ENCODE results near the gene NAA60.
A peak's percentile ranks its signal among the peaks of the same experiment; 100 is the strongest.
"Not testable (repeated sequence)": the region's sequence is repeated elsewhere in the genome, so short reads cannot be mapped to it uniquely, and the experiment has no call there.

The NAA60 gene

DNA sequence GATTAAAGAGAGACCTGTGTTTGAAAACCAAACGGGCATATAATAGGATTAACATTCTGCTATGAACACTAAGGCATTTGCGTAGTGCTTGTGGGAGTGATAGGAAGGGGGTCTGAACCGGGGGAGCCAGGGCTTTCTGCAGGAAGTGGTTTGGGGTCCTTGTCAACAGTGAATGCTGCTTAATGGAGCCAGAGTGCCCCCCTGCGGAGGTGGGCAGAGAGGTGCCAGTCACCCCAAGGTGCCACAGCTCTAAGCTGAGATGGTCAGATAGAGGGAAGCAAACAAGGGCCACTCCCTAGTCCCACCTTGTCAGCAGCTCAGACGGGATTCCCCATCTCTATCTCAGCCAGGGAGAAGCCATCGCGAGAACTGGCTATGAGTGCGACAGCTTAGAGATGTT, 17.7 kb downstream of the NAA60 start:
- DNase-seq (ENCODE audit: low read depth in 2 of 2, low spot score in 1 of 2) = peak in 1 of 2 donors; percentile 34

DNA sequence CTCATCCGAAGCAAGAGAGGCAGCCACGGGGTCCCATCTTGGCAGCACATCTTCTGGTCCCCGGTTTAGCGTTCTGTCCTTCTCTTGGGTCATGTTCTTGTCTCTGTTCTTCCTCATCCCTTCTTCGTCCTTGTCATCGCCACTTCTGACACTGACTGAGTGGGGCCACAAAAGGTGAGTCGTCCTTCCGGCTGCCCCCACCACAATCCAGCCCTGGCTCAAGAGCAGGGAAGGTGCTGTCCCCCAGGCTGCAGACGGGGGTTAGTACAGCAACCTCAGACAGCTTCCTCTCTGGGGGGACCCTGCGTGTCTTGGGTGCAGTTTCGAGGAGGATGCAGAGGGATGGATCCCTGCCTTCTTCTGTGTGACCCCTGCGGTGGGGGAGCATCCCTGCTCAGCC, 21.8 kb downstream of the NAA60 start:
- DNase-seq (ENCODE audit: low read depth in 2 of 2, low spot score in 1 of 2) = no peak

DNA sequence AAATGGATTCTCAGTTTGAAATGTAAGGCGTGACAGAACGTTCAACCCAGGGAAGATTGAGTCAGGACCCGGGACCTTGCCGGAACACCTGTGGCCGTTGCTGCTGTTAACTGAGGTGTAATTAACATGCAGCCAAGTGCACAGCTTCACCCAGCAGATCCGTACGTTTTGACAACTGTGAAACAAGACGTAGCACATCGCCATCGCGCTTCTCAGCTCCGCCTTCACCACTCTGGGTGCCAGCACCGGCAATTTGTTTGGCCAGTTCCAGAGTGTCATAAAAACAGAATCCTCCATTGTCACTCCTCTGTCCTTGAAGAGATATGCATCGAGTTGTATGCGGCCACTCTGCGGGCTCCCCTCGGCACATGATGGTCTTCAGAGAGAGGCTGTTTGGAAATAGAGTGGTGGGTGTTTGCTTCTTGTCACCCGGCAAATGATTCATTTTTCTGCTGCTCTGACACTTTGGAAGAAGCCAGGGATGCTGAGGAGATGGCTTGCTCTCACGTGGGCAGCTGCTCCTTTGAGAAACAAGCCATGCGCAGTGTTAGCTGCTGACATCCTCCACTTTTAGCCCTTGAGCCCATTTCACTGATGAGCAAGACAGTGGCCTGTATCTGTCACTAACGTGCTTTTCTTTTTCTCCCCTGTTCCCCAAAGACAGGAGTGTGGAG, 22.6 kb downstream of the NAA60 start:
- DNase-seq (ENCODE audit: low read depth in 2 of 2, low spot score in 1 of 2) = no peak

DNA sequence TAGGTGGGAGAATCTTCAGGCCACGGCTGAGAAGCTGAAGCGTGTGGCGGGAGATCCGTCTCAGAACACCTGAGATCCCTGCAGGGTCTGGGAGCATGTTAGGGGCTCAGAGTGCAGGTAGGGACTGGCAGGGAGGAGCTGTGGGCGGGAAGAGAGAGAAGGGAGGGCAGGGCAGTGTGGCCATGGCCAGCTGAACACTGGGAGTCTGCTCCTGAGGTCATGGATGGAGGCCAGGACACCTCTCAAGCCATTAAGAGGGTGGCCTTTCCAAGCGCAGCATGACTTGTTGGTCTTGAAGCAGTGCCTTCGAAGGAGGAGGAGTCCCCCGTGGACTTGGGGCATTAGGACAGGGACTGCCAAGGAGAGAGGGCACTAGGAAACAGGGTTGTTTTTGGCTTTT, 23.7 kb downstream of the NAA60 start:
- DNase-seq (ENCODE audit: low read depth in 2 of 2, low spot score in 1 of 2) = no peak

DNA sequence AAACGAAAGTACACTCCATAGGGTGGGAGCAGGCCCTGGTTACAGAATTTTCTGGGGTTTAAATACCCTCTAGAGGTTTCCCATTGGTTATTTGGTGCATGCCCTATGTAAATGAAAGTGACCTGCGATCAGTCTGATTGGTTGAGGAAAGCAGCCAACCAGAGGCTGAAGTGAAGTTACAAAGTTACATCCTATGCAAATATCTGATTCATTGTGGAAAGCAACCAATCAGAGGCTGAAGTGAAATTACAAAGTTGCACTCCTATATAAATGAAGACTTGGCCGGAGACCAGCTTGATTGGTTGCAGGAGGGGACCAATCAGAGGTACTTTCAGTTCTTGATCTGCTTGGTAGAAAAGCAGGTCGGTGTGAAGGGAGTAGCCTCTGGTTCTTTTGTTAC, 24.4 kb downstream of the NAA60 start:
- DNase-seq (ENCODE audit: low read depth in 2 of 2, low spot score in 1 of 2) = no peak

DNA sequence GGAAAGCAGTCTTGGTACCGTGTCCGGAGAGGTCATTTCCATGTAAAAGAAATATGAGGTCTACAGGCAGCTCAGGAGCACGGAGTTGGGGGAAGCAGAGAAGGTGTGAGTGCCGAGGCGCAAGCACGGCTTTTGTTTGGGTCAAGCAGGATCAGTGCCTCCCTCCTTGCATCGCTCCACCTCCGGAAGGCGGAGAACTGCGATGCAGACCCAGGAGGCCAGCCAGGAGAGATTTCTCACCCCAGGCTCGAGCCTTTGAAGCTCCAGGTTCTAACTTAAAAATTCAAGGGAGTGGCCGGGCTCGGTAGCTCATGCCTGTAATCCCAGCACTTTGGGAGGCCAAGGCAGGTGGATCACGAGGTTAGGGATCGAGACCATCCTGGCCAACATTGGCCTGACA, 25.0 kb downstream of the NAA60 start:
- DNase-seq (ENCODE audit: low read depth in 2 of 2, low spot score in 1 of 2) = no peak

DNA sequence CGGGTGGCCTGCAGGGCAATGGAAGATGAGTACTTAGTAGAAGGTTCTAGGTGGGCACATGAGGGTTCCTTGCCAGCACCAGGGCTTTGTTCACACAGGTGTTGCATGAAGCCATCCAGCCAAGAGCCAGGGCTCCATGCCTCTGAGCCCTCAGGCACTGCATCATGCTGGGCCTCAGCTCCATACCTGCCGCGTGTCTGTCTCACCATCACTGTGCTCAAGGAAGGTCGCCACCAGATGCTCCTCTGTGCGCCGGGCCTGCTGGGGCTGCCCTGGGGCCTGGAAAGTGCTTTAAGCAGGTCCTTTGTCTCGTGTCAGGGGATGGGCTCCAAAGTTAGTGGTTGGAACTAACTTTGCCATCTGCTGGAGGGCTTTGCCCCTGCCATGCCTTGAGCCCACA, 26.3 kb downstream of the NAA60 start:
- no peak for DNase-seq (ENCODE audit: low read depth in 2 of 2, low spot score in 1 of 2)

DNA sequence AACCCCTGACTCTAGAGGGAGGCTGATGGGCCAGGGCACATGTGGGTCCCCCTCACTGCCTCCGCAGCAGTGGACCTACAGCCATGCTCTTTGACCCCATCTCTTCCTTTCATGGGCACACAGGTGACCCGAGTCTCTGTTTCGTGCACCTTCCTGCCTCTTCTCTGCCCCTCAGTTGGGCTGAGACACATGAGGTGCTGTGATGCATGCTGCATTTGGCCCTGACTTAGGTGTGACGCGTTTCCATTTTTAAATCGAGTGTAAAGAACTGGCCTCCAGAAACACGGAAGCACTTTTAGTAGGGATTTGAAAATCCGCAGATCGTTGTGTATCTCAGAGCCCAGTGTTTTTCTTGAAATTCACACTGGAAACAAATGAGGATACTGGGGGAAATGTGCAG, 27.2 kb downstream of the NAA60 start:
- DNase-seq (ENCODE audit: low read depth in 2 of 2, low spot score in 1 of 2) = no peak

DNA sequence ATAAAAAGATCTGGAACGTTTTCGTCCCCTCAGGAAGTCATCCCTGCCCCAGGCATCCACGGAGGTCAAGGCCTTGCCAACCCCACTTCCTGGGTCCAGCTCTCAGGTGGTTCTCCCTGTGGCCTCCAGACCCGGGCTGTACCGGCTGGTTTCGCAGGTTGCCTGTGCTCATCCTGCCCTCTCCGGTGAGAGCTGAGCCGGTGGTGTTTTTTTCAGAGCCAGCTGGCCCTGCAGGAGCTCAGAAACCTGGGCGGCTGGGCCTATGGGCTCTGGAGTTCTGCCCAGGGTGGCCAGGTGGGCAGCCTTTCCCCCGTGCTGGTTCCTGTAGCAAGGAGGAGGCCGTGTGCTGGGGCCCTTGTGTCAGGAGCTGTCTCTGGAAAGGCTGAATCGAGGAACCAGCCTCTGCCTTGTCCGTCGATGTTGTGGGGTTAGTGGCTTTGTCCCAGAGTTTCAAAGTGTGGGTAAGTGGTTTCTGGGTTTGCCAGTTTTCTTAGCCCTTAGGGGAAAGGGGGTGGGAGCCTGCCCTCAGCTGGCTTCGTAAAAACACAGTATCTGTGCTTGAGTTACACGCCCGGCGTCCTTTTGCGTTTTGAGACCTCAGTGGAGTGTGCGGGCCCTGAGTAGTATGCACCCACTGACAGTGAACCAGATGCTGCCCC, 28.2 kb downstream of the NAA60 start:
- no peak for DNase-seq (ENCODE audit: low read depth in 2 of 2, low spot score in 1 of 2)

DNA sequence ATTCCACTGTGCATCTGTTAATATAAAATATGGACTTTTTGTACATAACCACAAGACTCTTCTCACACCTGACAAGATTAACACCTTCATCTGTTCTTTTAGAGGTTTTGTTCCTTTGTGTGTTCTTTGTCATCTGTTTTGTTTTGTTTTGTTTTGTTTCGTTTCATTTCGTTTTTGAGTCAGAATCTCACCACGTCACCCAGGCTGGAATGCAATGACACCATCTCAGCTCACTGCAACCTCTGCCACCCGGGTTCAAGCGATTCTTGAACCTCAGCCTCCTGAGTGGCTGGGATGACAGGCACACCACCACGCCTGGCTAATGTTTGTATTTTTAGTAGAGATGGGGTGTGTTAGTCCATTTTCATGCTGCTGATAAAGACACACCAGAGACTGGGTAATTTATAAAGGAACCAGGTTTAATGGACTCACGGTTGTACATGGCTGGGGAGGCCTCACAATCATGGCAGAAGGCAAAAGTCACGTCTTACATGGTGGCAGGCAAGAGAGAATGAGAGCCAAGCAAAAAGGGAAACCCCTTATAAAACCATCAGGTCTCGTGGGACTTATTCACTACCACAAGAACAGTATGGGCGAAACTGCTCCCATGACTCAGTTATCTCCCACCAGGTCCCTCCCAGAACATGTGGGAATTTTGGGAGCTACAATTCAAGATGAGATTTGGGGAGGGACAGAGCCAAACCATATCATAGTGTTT, 29.6 kb downstream of the NAA60 start:
- DNase-seq (ENCODE audit: low read depth in 2 of 2, low spot score in 1 of 2) = no peak

DNA sequence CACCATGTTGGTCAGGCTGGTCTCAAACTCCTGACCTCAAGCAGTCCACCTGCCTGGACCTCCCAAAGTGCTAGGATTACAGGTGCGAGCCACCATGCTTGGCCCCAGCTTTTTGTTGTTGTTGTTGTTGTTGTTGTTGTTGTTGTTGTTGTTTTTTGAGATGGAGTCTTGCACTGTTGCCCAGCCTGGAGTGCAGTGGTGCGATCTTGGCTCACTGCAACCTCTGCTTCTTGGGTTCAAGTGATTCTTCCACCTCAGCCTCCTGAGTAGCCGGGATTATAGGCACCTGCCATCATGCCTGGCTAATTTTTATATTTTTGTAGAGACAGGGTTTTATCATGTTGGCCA, 30.1 kb downstream of the NAA60 start:
- DNase-seq (ENCODE audit: low read depth in 2 of 2, low spot score in 1 of 2) = not testable (repeated sequence)

DNA sequence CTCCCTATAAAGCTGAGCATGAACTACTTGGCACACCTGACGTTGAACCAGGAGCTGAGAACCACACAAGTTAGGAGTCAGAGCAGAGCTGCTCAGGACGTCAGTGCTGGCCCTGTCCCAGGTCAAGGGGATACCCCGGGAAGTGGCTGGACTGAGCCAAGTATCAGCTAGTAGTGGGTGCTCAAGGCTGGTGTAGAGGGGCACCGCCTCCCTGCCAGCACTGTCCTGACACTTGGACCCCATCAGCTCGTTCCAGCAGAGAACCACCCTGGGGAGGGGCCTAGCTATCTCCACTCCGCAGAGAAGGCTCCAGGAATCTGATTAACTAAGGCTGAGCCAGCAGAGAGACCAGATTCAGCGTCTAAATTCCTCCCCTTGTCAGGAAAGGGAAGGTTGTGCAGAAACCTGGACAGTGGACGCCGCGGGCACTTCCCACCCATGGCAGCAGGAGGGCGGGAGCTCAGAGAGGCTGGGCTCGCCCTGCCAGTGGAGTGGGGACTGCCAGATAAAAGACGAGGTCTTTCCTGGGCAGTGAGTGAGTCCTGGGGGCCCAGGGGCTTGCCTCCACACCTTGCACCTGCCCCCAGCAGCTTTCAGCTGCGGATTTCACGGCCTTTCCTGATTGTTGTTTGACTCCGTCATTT, 30.8 kb downstream of the NAA60 start:
- DNase-seq (ENCODE audit: low read depth in 2 of 2, low spot score in 1 of 2) = no peak

DNA sequence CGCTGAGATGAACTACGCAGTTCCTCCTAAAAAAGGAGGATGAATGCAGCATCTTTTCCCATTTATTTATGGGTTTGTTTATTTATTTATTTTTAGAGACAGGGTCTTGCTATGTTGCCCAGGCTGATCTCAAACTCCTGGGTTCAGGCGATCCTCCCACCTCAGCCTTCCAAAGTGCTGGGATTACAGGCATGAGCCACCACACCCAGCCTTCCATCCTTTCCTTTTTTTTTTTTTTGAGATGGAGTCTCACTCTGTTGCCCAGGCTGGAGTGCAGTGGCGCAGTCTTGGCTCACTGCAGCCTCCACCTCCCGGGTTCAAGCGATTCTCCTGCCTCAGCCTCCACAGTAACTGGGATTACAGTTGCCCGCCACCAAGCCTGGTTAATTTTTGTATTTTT, 31.4 kb downstream of the NAA60 start:
- DNase-seq (ENCODE audit: low read depth in 2 of 2, low spot score in 1 of 2) = not testable (repeated sequence)

DNA sequence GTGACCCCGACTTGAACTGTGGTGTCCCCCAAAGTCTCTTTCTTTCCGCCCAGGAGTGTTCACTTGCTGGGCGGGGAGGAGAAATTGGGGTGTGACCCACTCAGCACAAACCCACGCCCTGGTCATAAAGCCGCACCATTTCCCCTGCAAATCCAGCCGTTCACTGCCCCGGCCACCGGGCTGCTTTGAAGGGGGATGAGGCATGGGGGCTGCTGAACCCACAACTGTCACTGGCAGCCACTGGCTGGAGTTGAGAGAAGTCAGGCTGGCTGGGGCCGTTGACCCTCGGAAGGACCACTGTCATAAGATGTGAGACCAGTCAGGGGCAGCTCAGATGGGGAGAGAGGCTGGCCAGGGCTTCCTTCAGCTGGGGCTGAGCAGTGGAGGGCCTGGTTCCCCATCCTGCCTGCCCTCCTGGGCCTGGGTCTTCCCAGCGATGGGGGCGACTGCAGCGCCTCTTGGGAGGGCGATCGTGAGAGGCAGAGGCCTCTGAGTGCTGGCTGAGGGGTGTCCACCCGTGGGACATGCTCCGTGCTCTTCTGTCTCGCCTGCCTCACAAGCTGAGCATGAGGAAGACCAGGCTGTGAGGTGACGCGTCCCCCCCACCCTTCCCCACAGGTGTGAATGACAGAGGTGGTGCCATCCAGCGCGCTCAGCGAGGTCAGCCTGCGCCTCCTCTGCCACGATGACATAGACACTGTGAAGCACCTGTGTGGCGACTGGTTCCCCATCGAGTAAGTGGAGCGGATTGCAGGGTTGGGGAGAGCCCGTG, 32.3 kb downstream of the NAA60 start:
- DNase-seq (ENCODE audit: low read depth in 2 of 2, low spot score in 1 of 2) = no peak

DNA sequence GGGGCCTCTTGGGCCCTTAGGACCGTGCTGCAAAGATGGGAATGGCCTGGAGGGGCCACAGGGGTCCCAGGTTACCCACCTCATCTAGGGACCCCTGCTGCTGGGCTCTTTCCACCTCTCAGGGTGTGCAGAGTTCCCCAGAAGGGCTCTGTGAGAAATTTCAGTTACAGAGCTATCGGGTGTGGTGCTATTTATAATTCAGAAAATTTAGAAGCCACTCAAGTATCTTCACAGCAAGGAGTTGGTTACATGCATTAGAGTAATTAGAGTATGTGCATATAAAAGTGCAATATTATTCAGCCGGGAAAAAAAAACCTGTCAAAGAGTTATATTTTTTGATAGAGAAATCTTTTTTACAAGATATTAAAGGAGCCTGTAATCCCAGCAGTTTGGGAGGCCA, 32.9 kb downstream of the NAA60 start:
- no peak for DNase-seq (ENCODE audit: low read depth in 2 of 2, low spot score in 1 of 2)

DNA sequence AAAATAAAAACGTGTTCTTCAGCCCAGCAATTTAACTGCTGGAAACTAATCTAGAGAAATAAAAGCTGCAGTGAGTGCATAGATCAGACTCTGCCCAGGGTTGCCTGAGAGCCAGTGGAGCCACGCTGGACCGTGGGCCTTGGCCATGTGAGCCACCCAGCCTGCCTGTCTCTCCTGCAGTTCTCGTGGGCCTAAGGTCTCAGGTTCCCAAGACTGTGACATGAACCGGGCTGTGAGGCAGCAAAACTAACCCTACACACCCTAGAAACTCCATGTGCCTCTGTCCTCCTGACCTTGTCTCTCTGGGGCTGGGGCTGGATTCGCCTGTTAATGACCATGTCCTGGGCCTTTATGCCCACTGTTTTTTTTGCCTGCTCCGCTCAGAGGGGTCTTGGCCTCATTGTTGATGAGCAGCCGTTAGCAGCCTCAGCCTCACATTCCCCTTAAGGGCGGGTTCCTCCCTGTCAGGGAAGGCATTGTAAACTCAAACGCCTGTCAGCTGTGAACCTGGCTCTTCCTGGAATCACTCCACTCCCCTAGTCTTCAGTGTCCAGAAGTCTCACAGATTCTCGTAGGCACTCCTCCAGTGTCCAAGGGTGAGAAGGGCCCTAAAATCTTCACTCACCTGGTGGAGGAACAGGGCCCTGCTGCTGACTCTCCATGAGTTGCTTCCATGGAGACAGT, 34.9 kb downstream of the NAA60 start:
- DNase-seq (ENCODE audit: low read depth in 2 of 2, low spot score in 1 of 2) = no peak

DNA sequence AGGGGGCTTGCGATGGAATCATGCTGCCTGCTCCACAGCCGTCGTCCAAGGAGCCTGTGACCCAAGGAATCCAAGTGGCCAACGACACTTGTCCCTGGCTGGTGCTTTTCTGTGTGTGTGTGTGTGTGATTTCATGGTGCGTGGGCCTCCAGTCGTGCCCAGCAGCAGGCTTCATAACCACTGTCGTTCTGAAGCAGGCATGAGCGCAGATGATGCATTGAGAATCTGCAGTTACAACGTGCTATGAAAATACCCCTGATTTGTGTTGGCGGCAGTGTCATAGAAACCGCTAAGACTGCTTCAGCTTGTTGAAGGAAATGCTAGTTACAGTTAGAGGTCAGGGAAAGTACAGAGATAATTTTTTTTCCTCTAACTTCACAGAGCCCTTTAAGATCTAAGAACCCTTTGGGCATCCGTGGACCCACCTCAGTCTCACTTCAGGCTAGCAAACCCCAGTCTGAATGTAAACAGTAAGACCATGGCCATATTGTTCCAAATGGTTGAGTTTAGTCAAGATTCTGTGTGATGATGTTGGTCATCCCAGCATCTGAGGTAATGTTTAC, 36.3 kb downstream of the NAA60 start:
- DNase-seq (ENCODE audit: low read depth in 2 of 2, low spot score in 1 of 2) = no peak

DNA sequence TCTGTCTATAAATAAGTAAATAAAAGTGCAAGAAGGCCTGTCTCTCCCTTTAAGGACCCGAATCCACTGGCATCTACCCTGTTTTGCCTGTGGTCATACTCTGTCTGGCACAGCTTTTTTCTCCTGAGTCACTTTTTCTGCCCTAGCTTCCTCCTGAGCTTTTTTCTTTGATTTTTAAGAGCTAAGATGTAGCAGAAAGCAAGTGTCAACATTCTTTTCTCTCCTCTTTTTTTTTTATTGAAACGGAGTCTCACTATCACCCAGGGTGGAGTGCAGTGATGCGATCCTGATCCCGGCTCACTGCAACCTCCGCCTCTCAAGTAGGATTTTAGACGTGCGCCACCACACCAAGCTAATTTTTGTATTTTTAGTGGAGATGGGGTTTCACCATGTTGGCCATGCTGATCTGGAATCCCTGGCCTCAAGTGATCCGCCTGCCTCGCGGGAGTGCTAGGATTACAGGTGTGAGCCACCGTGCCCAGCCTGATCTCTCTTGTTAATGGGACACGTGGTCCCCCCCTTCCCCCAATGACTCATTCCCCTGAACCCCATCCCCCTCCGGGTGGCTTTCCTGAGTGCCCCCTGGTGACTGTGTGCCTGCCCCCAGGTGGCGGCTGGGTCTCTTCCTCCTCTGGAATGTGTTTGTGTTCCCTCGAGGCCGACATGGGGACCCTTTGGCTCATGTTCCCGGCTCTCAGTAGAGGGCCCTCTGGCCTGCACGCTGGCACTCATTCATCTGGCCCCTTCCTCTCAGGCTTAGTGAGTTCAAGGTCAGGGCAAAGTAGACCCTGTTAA, 37.6 kb downstream of the NAA60 start:
- DNase-seq (ENCODE audit: low read depth in 2 of 2, low spot score in 1 of 2) = no peak
